Measurements from ENCODE around the gene CHAD.
A peak's percentile ranks its signal among the peaks of the same experiment; 100 is the strongest.
"Not testable (repeated sequence)": the region's sequence is repeated elsewhere in the genome, so short reads cannot be mapped to it uniquely, and the experiment has no call there.

Gene CHAD

DNA sequence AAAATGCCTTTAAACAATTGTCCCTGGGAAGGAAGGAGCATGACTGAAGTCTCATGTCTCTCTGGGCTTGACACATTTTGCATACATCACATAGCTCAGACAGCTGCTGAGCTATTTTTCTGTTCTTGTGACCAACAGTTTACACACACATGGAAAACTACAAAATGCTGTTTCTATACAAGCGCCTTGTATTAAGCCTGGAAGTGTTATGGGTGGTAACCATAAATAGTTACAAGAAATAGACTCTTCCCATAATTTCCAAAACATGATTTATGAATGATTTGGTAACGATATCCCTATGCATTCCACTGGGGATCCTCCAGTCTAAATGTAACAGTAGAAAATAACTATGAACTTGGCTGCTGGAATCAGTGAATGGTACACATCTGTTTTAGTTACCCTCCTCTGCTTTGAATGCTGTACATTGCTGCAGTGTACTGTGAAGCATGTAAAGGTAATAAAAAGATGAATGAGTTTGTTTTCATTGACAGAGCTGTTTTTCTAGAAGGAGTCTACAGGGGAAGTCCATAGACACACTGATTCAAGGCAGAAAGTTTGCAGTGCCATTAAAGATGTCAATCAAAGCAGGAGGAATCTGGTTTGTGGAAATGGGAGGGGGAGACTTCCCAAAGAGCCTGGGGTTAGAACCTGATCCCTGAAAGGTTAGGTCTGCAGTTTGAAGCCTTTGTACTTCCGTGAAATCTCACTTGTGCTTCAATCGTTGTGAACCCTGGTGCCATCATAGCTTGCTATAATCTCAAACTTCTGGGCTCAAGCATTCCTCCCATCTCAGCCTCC is 37.7 kb downstream of the CHAD start:
- Histone ChIP-seq H3K27ac (ENCODE audit: low read depth, low read length) (no peak overlapping the region), H3K36me3 (ENCODE audit: control insufficient read depth in 1 of 2, insufficient read depth in 2 of 2, low read length in 2 of 2) (no peaks in the 10 kb centered on the region), H3K9ac (ENCODE audit: low read depth in 1 of 2, low read length in 2 of 2) (no peak overlapping the region), H3K27me3 (ENCODE audit: control insufficient read depth in 1 of 2, insufficient read depth in 2 of 2, low read length in 2 of 2) (no peaks in the 10 kb centered on the region), H3K4me3 (ENCODE audit: low read depth in 1 of 2, low read length in 2 of 2) (no peak overlapping the region), H3K9me3 (ENCODE audit: control insufficient read depth in 1 of 2, low read length in 2 of 2) (no peaks in the 10 kb centered on the region), H3K4me1 (ENCODE audit: control insufficient read depth in 1 of 2, insufficient read depth in 2 of 2, low read length in 2 of 2) (peaks cover 30 to 35% of the 10 kb centered on the region in 2 donors)

GRCh38 chr17:50429793-50430192 is 38.9 kb downstream of the CHAD start:
- H3K9me3 ChIP-seq (ENCODE audit: control insufficient read depth in 1 of 2, low read length in 2 of 2): no peaks in the 10 kb centered on the region
- H3K27ac ChIP-seq (ENCODE audit: low read depth, low read length): no peak overlapping the region
- no peak overlapping the region for H3K9ac ChIP-seq (ENCODE audit: low read depth in 1 of 2, low read length in 2 of 2)
- H3K4me3 ChIP-seq (ENCODE audit: low read depth in 1 of 2, low read length in 2 of 2): no peak overlapping the region
- no peaks in the 10 kb centered on the region for H3K36me3 ChIP-seq (ENCODE audit: control insufficient read depth in 1 of 2, insufficient read depth in 2 of 2, low read length in 2 of 2)
- no peaks in the 10 kb centered on the region for H3K27me3 ChIP-seq (ENCODE audit: control insufficient read depth in 1 of 2, insufficient read depth in 2 of 2, low read length in 2 of 2)
- peaks cover 40 to 45% of the 10 kb centered on the region in 2 donors for H3K4me1 ChIP-seq (ENCODE audit: control insufficient read depth in 1 of 2, insufficient read depth in 2 of 2, low read length in 2 of 2)

DNA sequence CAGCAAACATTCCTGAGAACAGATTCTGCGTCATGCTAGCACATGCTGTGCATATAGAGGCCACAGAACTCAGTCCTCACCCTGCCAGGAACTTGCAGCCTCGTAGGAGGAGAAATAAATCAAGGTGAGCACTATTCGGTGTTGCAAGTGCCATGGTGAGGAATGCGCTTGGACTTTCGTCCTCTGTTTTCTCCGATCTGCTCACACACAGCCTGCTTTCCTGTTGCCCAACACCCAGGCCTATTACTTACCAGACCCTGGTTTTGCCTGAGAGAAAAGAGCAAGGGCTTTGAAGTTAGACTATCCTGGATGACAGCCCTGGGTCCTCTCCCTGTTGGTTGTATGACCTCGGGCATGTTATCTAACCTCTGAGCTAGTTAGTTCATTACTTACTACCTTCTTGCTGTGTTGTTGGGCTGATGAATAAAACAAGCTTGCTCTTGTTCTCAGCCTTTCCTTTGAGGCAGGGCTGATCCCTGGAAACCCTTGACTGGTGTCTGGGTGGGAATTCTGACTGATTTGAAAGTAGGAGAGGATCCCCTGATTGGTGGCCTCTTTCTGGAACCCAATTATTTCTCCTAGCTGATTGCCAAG is 39.8 kb downstream of the CHAD start:
- H3K9ac ChIP-seq (ENCODE audit: low read depth in 1 of 2, low read length in 2 of 2): no peak overlapping the region
- peak overlapping the region; percentile 13 to 43 for H3K4me3 ChIP-seq (ENCODE audit: low read depth in 1 of 2, low read length in 2 of 2)
- no peaks in the 10 kb centered on the region for H3K36me3 ChIP-seq (ENCODE audit: control insufficient read depth in 1 of 2, insufficient read depth in 2 of 2, low read length in 2 of 2)
- peaks cover 48 to 54% of the 10 kb centered on the region in 2 donors for H3K4me1 ChIP-seq (ENCODE audit: control insufficient read depth in 1 of 2, insufficient read depth in 2 of 2, low read length in 2 of 2)
- H3K27me3 ChIP-seq (ENCODE audit: control insufficient read depth in 1 of 2, insufficient read depth in 2 of 2, low read length in 2 of 2): no peaks in the 10 kb centered on the region
- no peak overlapping the region for H3K27ac ChIP-seq (ENCODE audit: low read depth, low read length)
- H3K9me3 ChIP-seq (ENCODE audit: control insufficient read depth in 1 of 2, low read length in 2 of 2): no peaks in the 10 kb centered on the region

GRCh38 chr17:50428126-50428525 is 40.6 kb downstream of the CHAD start:
- H3K9me3 ChIP-seq (ENCODE audit: control insufficient read depth in 1 of 2, low read length in 2 of 2); H3K36me3 ChIP-seq (ENCODE audit: control insufficient read depth in 1 of 2, insufficient read depth in 2 of 2, low read length in 2 of 2); H3K27ac ChIP-seq (ENCODE audit: low read depth, low read length); H3K27me3 ChIP-seq (ENCODE audit: control insufficient read depth in 1 of 2, insufficient read depth in 2 of 2, low read length in 2 of 2): not testable (repeated sequence)
- peak overlapping the region in 1 of 2 donors; percentile 40 for H3K9ac ChIP-seq (ENCODE audit: low read depth in 1 of 2, low read length in 2 of 2)
- H3K4me1 ChIP-seq (ENCODE audit: control insufficient read depth in 1 of 2, insufficient read depth in 2 of 2, low read length in 2 of 2): peaks cover 53 to 58% of the 10 kb centered on the region in 2 donors
- H3K4me3 ChIP-seq (ENCODE audit: low read depth in 1 of 2, low read length in 2 of 2): peak overlapping the region in 1 of 2 donors; percentile 97

- no peaks in the 10 kb centered on the region for H3K9me3 ChIP-seq (ENCODE audit: control insufficient read depth in 1 of 2, low read length in 2 of 2)
- H3K9ac ChIP-seq (ENCODE audit: low read depth in 1 of 2, low read length in 2 of 2): peak overlapping the region; percentile 66 to 78
- H3K4me1 ChIP-seq (ENCODE audit: control insufficient read depth in 1 of 2, insufficient read depth in 2 of 2, low read length in 2 of 2): peaks cover 53 to 58% of the 10 kb centered on the region in 2 donors
- H3K36me3 ChIP-seq (ENCODE audit: control insufficient read depth in 1 of 2, insufficient read depth in 2 of 2, low read length in 2 of 2): no peaks in the 10 kb centered on the region
- H3K27me3 ChIP-seq (ENCODE audit: control insufficient read depth in 1 of 2, insufficient read depth in 2 of 2, low read length in 2 of 2): no peaks in the 10 kb centered on the region
- peak overlapping the region; percentile 75 for H3K27ac ChIP-seq (ENCODE audit: low read depth, low read length)
- peak overlapping the region; percentile 74 to 97 for H3K4me3 ChIP-seq (ENCODE audit: low read depth in 1 of 2, low read length in 2 of 2)
These were observed 41.6 kb downstream of the CHAD start for GRCh38 chr17:50426814-50427787.

- Histone ChIP-seq H3K9me3 (ENCODE audit: control insufficient read depth in 1 of 2, low read length in 2 of 2) (no peaks in the 10 kb centered on the region), H3K4me1 (ENCODE audit: control insufficient read depth in 1 of 2, insufficient read depth in 2 of 2, low read length in 2 of 2) (peaks cover 53 to 58% of the 10 kb centered on the region in 2 donors), H3K27ac (ENCODE audit: low read depth, low read length) (peak overlapping the region; percentile 75), H3K27me3 (ENCODE audit: control insufficient read depth in 1 of 2, insufficient read depth in 2 of 2, low read length in 2 of 2) (no peaks in the 10 kb centered on the region), H3K4me3 (ENCODE audit: low read depth in 1 of 2, low read length in 2 of 2) (peak overlapping the region; percentile 74 to 97), H3K9ac (ENCODE audit: low read depth in 1 of 2, low read length in 2 of 2) (peak overlapping the region; percentile 66 to 78), H3K36me3 (ENCODE audit: control insufficient read depth in 1 of 2, insufficient read depth in 2 of 2, low read length in 2 of 2) (no peaks in the 10 kb centered on the region)
These were observed 42.3 kb downstream of the CHAD start for GRCh38 chr17:50426472-50426782.

DNA sequence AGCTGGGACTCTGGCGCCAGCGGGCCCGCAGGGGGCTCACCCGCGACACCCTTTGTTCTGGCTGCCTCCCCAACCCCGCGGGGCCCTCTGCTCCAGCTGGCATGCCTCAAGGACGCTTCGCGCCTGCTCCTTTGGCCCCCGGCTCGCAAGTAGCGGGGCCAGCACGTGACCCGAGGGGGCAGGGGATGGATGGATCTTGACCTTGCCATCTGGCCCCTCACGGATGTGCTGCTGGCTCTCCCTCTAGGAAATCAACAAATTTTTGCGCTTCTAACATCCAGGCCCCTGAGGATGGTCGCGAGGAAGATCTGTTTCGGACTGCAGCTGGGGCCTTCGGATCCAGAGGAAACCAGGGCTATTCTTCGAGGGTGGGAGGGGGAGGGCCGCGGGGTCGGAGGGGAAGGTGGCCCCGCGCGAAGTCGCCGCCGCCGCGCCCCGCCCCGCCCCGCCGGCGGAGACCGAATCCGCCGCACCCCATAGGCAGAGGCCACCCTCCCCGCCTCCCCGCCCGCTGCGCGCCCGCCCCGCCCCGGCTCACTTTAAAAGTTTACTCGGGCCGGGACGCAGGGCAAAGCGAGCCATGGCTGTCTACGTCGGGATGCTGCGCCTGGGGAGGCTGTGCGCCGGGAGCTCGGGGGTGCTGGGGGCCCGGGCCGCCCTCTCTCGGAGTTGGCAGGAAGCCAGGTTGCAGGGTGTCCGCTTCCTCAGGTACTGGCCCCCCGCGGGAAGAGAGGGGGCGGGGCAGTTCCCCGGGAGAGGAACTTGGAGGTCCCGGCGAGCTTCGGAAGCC is 42.8 kb downstream of the CHAD start, which contains the start of gene ACSF2:
TSS of gene ACSF2 (plus strand) at position 537 of the 790 bp plus-strand sequence. CDS start at position 581, 44 bp downstream.
- H3K4me3 ChIP-seq (ENCODE audit: low read depth in 1 of 2, low read length in 2 of 2): peak within 1 kb of the TSS; percentile 74 to 97
- peak within 1 kb of the TSS; percentile 66 to 78 for H3K9ac ChIP-seq (ENCODE audit: low read depth in 1 of 2, low read length in 2 of 2)
- peaks cover 54 to 62% of the 10 kb centered on the region in 2 donors for H3K4me1 ChIP-seq (ENCODE audit: control insufficient read depth in 1 of 2, insufficient read depth in 2 of 2, low read length in 2 of 2)
- H3K9me3 ChIP-seq (ENCODE audit: control insufficient read depth in 1 of 2, low read length in 2 of 2): no peaks in the 10 kb centered on the region
- peak within 1 kb of the TSS; percentile 75 for H3K27ac ChIP-seq (ENCODE audit: low read depth, low read length)
- no peaks in the 10 kb centered on the region for H3K36me3 ChIP-seq (ENCODE audit: control insufficient read depth in 1 of 2, insufficient read depth in 2 of 2, low read length in 2 of 2)
- no peaks in the 10 kb centered on the region for H3K27me3 ChIP-seq (ENCODE audit: control insufficient read depth in 1 of 2, insufficient read depth in 2 of 2, low read length in 2 of 2)

GRCh38 chr17:50424996-50425681 is 43.5 kb downstream of the CHAD start:
- Histone ChIP-seq H3K4me3 (ENCODE audit: low read depth in 1 of 2, low read length in 2 of 2) (peak overlapping the region; percentile 72 to 97), H3K27me3 (ENCODE audit: control insufficient read depth in 1 of 2, insufficient read depth in 2 of 2, low read length in 2 of 2) (no peaks in the 10 kb centered on the region), H3K27ac (ENCODE audit: low read depth, low read length) (peak overlapping the region; percentile 41), H3K9me3 (ENCODE audit: control insufficient read depth in 1 of 2, low read length in 2 of 2) (no peaks in the 10 kb centered on the region), H3K9ac (ENCODE audit: low read depth in 1 of 2, low read length in 2 of 2) (peak overlapping the region; percentile 52 to 77), H3K4me1 (ENCODE audit: control insufficient read depth in 1 of 2, insufficient read depth in 2 of 2, low read length in 2 of 2) (peaks cover 56 to 66% of the 10 kb centered on the region in 2 donors), H3K36me3 (ENCODE audit: control insufficient read depth in 1 of 2, insufficient read depth in 2 of 2, low read length in 2 of 2) (no peaks in the 10 kb centered on the region)

All from duodenal mucosa (tissue), 2 donors.